Measurements from ENCODE around the gene RGS17. TPM values are rescaled to one million over a fixed set of nuclear protein-coding genes. Genes with fewer than 3 reads are reported as not detected.
"Not testable (repeated sequence)": the region's sequence is repeated elsewhere in the genome, so short reads cannot be mapped to it uniquely, and the experiment has no call there.

Gene RGS17, protein sequence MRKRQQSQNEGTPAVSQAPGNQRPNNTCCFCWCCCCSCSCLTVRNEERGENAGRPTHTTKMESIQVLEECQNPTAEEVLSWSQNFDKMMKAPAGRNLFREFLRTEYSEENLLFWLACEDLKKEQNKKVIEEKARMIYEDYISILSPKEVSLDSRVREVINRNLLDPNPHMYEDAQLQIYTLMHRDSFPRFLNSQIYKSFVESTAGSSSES
- polyA plus RNA-seq (ENCODE audit: insufficient read length in 4 of 4) = 1 to 10 TPM; 2.3 to 2.9 (median 2.7) TPM

DNA sequence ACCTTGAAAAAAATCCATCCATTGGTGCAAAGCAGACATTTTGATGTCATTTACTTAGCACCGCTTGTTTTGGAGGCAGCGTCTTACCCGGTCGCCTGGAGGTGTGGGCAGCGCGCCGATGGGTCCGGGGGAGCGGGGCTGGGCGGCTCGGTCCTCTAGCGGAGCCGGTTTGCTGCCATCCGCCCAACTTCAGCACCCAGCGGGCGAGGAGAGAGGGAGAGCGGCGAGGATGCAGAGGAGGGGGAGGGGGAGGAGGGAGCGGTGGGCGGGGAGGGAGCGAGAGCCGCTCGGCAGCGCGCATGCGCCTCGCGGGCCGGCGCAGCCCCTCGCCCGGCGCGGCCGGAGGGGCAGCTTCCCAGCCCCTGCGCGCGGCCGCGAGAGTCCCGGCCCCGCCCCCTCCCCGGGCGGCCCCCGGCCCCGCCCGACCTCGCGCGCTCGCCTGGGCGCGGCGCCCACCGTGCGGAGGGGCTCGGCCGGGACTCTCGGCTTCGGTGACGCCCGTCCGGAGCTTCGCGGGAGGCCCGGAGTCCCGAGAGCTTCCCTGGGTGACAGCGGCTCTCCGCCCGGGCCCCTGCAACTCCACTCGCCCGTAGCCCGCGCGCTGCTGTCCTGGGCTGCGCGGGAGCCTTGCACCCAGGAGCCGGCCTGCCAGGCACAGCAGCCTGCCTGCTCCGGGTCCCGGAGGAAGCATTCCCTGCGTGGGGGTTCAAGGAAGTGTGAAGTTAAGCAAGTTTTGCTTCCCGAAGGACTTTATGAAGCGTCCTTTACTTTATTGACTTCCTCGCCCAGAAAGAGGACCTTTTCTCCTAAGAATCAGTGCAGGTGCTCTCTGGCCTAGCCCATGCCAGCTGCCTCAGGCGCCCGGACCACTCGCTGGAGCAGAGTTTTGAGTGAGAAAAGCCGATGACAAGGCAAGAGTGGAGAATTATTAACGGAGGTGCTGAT, at the start of gene RGS17:
Gene RGS17 (minus strand): TSS at position 246 of the 945 bp plus-strand sequence. CDS start 87,264 bp downstream, outside the sequence.
- peak; percentile 54 to 75 (median 70) for DNase-seq (ENCODE audit: low read depth in 4 of 4, low spot score in 3 of 4)

DNA sequence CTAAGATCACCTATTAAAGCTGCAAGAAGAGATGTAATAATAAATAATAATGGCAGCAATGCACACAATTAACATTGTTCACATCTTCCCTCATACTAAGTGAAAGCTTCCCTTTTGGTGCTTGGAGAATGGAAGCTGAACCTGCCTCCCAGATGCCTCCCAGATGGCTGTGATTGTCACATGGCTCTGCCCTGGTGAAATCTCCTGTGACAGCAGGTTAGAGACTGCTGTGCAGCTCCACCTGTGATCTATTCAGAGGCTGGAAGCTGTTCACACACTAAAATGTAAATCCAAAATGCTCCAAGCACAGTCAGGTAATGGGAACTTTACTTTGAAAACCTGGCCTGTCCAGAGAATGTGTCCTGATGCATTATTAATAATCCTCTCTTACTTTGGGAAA, 41.7 kb upstream of the RGS17 start:
- no peak for DNase-seq (ENCODE audit: low read depth in 4 of 4, low spot score in 3 of 4)

DNA sequence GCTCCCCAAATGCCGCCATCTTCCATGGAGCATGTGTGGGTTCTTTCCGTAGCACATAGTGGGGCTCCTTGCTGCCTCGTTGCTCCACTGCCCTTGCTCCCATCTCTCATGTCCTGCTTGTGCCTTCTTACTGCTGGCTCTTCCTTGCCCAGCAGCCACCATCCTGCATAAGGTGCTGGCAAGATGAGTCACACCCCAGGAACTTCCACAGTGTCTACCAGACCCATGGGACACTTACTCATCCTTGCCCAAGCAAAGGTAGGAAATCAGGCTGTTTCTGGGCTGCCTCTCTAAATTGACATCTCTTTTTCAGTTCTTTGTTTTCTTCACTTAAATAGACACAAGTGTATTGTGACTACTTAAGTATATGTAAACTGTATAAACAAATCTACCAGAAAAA, 39.4 kb upstream of the RGS17 start:
- no peak for DNase-seq (ENCODE audit: low read depth in 4 of 4, low spot score in 3 of 4)

DNA sequence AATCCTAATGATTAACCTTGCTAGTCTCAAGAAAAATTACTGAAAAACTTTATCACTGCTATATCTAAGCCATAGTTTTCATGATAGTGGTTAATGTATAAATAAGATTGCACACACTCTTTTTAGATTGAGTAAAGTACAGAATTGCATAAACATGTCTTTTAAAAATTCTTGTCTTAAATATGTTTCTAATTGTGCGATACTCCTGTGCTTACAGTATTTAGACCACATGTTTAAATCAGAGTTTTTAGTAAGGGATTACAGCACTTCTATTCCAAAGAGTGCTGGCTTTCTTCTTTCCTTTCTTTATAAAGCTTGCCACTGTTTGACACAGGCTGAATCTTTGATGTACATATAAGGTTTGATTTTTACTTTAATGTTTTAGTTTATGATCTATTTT, 36.8 kb upstream of the RGS17 start:
- DNase-seq (ENCODE audit: low read depth in 4 of 4, low spot score in 3 of 4) = no peak

DNA sequence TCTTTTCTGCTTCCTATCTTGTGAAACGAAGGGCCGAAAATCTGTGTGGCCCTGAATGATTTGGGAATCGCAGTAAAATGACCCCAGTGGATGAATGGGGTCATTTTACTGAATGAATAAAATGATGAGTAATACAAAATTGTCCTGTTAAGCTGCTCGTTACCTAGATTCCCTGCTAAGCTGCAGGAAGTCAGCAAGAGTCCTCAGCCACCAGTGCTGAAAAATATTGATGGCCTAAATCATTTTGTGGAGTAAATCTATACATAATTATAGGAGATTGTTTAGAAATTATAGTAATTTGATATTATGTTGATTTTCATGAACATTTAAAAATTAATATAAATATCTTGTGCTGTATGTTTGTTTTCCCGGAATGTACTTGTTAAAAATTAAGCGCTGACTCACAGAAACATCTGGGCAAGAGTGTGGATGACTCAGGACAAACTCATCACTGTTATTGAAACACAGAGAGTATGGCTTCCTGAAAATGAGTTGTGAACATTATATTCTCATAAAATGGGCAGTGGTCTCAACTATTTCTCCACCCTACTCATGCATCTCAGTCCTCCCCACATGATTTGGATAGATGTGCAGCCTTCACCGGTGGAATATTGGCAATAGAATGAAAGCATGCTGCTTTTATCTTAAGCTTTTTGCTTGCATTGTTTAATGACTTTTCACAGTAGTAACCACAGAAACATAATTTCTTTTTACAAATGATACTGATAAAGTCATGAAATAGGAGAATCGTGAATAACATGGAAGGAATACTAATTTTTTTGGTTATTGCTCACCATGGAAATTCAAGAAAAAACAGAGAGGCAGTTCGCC, 36.2 kb upstream of the RGS17 start:
- DNase-seq (ENCODE audit: low read depth in 4 of 4, low spot score in 3 of 4) = no peak

DNA sequence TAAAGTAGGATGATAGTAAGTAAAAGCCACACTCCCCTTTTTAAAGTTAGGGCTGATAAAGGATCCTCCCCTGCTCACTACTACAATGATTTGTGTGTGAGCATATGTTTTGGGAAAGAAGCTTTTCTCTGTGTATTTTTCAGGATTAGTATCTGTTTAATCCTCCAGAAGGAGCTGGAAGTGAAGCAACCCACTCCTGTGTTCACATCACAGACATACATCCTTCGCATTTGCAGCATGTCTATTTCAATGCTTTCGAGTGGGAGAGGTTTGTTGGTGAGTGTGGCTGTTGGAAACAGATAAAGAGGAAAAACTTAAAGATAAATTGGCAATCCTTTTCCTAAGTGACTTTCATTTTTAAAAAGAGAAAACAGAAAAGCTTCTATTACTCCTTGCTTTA, 31.6 kb upstream of the RGS17 start:
- DNase-seq (ENCODE audit: low read depth in 4 of 4, low spot score in 3 of 4) = no peak

DNA sequence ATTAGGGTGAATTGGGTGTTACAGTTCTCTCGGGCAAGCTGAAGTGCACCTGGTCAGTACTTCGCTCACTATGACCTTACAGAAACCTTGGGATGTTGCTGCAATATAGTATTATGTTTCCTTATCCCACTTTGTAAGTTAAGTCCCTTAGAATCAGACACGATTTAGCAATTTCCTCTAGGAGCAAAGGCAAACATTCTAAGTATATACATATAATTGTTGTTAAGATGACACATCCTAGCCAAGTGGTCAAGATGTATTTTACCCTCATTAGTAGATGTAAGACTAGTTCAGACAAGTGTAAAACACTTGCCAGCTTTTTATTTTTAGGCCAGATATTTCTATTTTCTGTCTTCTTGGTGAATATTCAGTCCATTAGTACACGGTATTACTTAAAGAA, 31.1 kb upstream of the RGS17 start:
- no peak for DNase-seq (ENCODE audit: low read depth in 4 of 4, low spot score in 3 of 4)

DNA sequence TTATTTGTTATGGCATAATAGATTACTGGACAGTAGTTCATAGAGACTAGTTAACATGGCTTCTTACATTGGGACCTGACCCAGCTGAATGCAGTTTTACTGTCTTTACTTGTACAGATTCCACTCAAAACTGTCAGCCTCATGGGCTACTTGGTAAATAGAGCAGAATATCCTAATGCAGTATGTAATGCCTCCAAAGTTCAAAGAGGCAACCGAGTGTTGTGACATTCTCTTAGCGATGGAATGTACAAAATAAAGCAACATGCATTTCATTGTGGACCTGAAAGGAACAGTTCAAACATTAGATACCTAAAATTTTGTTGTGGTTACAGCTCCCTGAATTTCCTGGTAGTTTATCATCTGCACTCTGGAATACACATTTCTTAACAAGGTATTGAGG, 29.1 kb upstream of the RGS17 start:
- no peak for DNase-seq (ENCODE audit: low read depth in 4 of 4, low spot score in 3 of 4)

DNA sequence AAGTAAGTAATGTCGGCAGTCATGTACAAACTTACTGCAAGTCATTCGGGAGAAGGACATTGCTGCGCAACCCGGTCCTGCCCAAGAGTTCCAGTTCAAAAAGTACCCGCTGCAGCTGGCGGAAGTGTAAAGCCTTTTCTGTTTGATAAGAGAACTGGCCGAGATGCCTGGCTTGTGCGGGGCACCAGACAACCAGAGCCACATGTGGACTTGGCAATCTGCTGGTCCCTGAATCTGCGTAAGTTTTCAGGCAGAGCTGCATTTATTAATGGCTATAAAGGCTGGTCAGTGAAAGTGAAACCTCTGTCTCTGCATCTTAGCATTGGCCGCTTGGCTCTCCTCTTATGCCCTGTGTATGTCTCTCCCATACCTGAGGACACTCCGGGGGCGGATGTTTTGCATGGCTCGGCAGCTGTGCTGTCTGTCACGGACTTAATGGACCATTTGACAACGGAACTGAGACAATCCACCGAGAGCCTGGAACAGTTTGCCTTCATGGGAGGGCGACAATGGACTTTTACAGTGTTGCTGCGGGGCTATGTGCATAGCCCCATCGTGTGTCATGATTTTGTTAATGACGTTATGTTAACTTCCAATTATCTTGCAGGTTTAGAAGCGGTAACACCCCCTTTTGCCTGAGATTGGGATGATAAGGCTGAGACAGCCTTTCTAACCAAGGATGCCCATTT, 19.8 kb upstream of the RGS17 start:
- peak in 3 of 4 donors; percentile 60 to 76 (median 75) for DNase-seq (ENCODE audit: low read depth in 4 of 4, low spot score in 3 of 4)

DNA sequence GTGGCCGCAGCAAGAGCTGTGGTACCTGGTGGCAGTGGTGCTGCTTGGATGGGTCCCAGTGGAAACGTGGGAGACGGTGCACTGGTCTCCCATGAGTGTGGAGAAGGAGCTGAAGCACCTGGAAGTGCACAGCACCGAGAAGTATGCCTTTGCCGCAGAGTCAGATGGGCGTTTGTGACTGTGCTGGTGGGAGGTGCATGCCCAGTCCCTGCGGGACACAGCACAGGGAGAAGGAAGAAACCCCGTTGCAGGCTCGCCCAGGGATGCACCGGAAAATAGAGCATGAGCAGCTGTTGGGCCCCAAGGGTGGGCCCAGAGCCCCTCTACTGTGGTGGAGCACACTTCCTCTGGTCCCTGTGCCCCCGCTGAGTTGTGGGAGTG, 19.3 kb upstream of the RGS17 start:
- no peak for DNase-seq (ENCODE audit: low read depth in 4 of 4, low spot score in 3 of 4)

DNA sequence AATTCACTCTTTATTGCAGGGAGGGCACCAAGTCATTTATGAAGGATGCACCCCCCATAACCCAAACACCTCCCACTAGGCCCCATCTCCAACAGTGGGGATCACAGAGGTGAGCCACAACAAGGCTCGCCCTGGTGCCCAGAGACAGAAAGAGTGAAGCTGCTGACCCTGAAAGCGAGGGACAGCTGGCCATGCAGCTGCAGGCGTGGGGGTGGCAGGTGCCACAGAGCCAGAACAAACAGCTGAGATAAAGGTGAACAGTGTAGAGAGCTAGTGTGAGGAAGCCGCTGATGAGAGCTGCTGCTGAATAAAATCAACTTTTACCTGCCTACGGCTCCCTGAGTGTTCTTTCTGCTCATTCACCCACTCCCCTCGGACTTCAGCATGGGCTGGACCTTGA, 18.8 kb upstream of the RGS17 start:
- DNase-seq (ENCODE audit: low read depth in 4 of 4, low spot score in 3 of 4) = no peak

DNA sequence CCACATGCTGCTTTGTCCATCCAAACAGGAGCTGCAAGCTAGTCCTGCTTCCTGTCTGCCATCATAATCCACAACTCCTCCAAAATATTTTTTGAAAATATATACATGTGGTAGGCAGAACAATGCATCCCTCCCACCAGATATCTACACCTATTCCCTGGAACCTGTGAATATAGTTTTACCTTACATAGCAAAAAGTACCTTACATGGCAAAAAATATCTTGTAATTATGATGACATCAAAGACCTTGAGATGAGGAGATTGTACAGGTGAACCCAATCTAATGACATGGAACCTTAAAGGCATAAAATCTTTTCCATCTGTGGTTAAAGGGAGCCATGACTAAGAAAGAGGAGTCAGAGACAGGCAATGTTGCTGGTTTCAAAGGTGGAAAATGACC, 15.3 kb upstream of the RGS17 start:
- no peak for DNase-seq (ENCODE audit: low read depth in 4 of 4, low spot score in 3 of 4)

DNA sequence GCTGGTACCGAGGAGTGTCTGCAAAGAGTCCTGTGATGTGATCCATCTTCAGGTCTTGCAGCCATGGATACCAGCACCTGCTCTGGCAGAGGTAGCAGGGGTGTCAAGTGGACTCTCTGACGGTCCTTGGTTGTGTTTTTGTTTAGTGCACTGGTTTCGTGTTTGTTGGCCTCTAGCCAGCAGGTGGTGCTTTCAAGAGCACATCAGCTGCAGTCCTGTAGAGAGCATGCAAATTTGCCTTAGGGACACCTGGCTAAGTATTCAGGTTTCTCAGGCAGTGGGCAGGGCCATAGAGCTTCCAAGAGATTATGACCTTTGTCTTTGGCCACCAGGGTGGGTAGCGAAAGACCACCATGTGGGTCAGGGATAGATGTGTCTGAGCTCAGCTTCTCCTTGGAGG, 14.5 kb upstream of the RGS17 start:
- DNase-seq (ENCODE audit: low read depth in 4 of 4, low spot score in 3 of 4) = no peak

DNA sequence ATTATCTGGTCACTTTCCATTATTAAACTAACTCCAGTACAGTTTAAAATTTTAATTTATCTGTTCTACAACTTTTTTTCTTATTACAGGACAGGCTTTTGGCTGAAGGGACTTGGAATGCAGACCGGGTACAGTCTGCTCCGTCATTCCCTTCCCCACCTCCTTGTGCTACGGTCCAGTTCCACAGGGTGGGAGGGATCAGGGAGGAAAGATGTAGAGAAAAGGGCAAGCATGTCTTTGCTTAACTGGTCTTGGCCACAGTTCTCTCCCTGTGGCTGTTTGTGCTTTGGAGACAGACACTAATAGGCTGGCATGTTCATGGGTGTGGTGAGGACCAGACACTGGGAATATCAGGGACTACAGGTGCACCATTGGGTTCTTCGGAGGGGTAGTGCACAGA, 12.1 kb upstream of the RGS17 start:
- DNase-seq (ENCODE audit: low read depth in 4 of 4, low spot score in 3 of 4) = no peak

DNA sequence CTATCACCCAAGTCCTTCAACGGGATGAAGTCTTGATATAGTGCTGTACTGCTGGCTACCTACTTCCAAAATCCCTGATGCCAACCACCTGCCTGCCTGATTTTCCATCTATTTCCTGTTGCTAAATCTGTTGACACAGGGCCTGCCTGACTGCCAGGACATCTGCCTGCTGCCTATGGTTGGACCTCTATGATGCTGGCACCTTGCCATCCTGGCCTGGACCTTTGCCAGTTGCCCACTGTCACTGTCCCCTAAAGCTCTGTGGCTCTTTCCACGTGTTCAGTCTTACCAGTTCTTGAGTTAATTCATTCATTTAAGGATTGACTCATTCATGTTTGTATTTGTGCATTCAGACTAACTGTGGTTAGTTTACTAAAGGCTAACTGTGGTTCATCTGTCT, 9.2 kb upstream of the RGS17 start:
- DNase-seq (ENCODE audit: low read depth in 4 of 4, low spot score in 3 of 4) = no peak

DNA sequence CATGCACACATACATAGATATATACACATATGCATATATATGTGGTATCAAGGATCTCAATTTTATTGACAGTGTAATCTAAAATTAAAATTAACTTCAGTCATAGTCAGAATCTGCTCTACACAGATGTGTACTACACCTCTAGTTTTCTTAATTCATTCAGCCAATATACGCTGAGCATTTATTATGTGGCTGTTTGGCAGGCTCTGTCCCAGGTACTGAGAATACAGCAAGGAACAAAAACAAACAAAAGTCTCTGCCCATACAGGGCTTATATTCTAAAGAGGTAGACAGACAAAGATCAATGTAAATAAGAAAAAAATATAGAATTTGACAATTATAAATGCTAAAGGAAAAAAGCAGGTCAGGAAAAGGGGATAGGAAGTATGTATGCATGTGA, 7.8 kb upstream of the RGS17 start:
- no peak for DNase-seq (ENCODE audit: low read depth in 4 of 4, low spot score in 3 of 4)

DNA sequence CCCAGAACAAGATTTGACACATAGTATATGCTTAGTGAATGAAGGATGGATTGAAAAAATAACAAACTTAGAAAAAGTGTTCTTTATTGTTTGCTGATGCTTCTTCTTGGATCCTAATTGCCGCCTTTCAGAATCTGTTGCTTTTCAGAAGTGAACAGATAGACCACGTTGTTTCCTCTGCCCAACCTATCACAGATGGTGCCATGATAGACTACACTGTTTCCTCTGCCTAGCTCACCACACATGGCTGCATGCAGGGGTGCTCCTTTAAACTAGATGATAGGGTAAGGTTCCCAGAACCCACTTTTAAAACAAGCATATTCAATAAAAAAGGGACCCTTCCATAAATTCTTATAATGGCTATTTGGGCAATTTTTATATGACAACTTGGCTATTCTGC, 4.6 kb upstream of the RGS17 start:
- no peak for DNase-seq (ENCODE audit: low read depth in 4 of 4, low spot score in 3 of 4)

DNA sequence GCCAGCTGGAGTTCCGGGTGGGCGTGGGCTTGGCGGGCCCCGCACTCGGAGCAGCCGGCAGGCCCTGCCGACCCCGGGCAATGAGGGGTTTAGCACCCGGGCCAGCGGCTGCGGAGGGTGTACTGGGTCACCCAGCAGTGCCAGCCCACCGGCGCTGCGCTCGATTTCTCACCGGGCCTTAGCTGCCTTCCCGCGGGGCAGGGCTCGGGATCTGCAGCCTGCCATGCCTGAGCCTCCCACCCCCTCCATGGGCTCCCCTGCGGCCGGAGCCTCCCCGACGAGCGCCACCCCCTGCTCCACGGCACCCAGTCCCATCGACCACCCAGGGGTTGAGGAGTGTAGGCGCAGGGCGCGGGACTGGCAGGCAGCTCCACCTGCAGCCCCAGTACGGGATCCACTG, 2.6 kb upstream of the RGS17 start:
- not testable (repeated sequence) for DNase-seq (ENCODE audit: low read depth in 4 of 4, low spot score in 3 of 4)

DNA sequence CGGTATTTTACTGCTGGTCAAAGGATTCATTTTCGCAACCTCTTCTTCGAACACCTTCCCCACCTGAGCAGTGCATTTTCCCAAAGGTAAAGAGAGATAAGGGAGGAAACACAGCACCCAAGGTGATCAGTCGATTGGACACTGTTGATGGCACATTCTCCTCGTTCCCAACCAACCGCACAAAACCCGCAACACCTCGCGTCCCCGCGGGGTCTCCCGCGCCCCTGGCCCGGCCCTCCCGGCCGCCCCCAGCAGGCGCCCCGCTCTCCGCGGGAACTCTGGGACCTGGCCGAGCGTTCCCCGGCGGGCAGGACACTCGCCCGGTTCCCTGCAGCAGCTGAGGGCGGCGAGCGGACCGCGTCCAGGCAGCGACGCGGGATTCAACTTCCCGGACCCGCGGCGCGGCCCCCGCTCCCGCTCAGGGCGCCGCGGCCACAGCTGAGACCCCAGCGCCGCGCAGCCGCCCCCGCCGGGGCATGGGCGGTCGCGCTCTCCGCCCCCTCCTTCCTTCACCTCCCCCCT, 506 bp downstream of the RGS17 start:
- DNase-seq (ENCODE audit: low read depth in 4 of 4, low spot score in 3 of 4) = peak in 1 of 4 donors; percentile 25

DNA sequence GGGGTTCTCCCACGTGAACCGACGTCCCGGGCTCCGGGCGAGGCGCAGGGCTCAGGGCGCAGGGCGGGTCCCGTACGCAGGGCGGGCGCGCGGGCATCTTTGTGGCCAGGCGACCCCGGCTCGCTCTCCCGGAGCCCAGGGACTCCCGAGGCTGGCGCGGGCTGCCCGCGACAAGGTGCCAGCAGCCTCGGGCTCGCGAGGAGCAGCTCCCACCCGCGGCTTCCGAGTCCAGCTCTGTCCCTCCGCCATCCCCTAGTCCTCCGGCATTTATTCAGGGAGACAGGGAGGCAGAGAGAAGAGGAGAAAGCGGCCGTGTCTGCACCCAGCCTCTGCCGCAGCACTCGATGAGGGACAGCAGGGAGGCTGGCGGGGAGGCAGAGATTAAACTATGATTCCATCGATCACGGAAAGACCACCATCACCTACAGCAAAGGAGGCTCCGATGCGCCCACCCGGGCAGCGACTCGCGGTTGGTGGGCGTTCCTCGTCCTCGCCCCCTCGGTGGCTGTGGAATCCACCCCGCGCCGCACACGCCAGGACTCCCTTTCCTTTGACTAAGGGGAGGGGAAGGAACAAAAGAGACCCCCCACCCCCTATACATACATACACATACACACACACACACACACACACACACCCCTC, 1.1 kb downstream of the RGS17 start:
- peak in 1 of 4 donors; percentile 26 for DNase-seq (ENCODE audit: low read depth in 4 of 4, low spot score in 3 of 4)

Measured in right renal pelvis (tissue), 4 donors.